OCI-LY1 (cell line): ENCODE results near the gene CFAP74.
A peak's percentile ranks its signal among the peaks of the same experiment; 100 is the strongest.

Experiments
- H2AFZ ChIP-seq: fragments of 200-600 bp; sonication (generic), shearing (Covaris generic); 2 replicates; pipeline ENCODE4 v1.6.0; 2014; ENCODE audit warnings: antibody characterized with exemption, mild to moderate bottlenecking, low read length
- H3F3A ChIP-seq: fragments of 200-600 bp; sonication (generic), shearing (Covaris generic); 2 replicates; pipeline ENCODE4 v1.6.0; 2014; ENCODE audit warnings: mild to moderate bottlenecking, antibody characterized with exemption, low read length, moderate library complexity; ENCODE audit not compliant: insufficient read depth
- H3K27ac ChIP-seq: fragments of 200-600 bp; sonication (generic); 2 replicates; pipeline ENCODE4 v1.5.1; 2014; ENCODE audit warnings: low read length, mixed run types, mild to moderate bottlenecking, low read depth; ENCODE audit not compliant: poor library complexity, severe bottlenecking
- H3K27me3 ChIP-seq: fragments of 200-600 bp; sonication (generic); 2 replicates; pipeline ENCODE4 v1.6.0; 2014; ENCODE audit warnings: antibody characterized with exemption, mild to moderate bottlenecking, low read length, moderate library complexity; ENCODE audit not compliant: insufficient read depth
- H3K36me3 ChIP-seq: fragments of 200-600 bp; sonication (generic); 2 replicates; pipeline ENCODE4 v1.6.1; 2014; ENCODE audit warnings: mild to moderate bottlenecking, antibody characterized with exemption, low read length, moderate library complexity, mixed read lengths; ENCODE audit not compliant: insufficient read depth
- H3K4me1 ChIP-seq: fragments of 200-600 bp; sonication (generic); 2 replicates; pipeline ENCODE4 v1.5.1; 2014; ENCODE audit warnings: mild to moderate bottlenecking, low read length, moderate library complexity; ENCODE audit not compliant: insufficient read depth, severe bottlenecking
- H3K4me2 ChIP-seq: fragments of 200-600 bp; sonication (generic), shearing (Covaris generic); 2 replicates; pipeline ENCODE4 v1.6.1; 2014; ENCODE audit warnings: low read length
- H3K4me3 ChIP-seq: fragments of 200-600 bp; sonication (generic); 2 replicates; pipeline ENCODE4 v1.5.1; 2014; ENCODE audit warnings: low read length, low read depth, mild to moderate bottlenecking, mixed read lengths; ENCODE audit not compliant: poor library complexity, severe bottlenecking
- H3K79me2 ChIP-seq: fragments of 200-600 bp; shearing (Covaris generic); 2 replicates; pipeline ENCODE4 v1.6.1; 2016; ENCODE audit warnings: mixed run types, low read length, mixed read lengths; ENCODE audit not compliant: insufficient read depth
- H3K9ac ChIP-seq: fragments of 200-600 bp; sonication (generic), shearing (Covaris generic); 2 replicates; pipeline ENCODE4 v1.6.1; 2014; ENCODE audit warnings: mild to moderate bottlenecking, low read length, mixed read lengths
- H3K9me2 ChIP-seq: fragments of 200-600 bp; sonication (generic), shearing (Covaris generic); 2 replicates; pipeline ENCODE4 v1.6.1; 2014; ENCODE audit warnings: low read depth, mild to moderate bottlenecking, low read length, mixed read lengths
- H3K9me3 ChIP-seq: fragments of 200-600 bp; shearing (Covaris generic); 2 replicates; pipeline ENCODE4 v1.6.1; 2014; ENCODE audit warnings: low read length, mixed read lengths
- H4K20me1 ChIP-seq: fragments of 200-600 bp; sonication (generic), shearing (Covaris generic); 2 replicates; pipeline ENCODE4 v1.6.0; 2016; ENCODE audit warnings: mild to moderate bottlenecking, low read length; ENCODE audit not compliant: insufficient read depth
- EZH2 ChIP-seq: fragments of 200-600 bp; sonication (generic), shearing (Covaris generic); IDR thresholded peaks from 2 replicates; pipeline ENCODE4 v1.8.0; 2017; ENCODE audit warnings: borderline replicate concordance, mixed run types, mild to moderate bottlenecking, antibody characterized with exemption, low read length, moderate library complexity, mixed read lengths
- TF ChIP-seq, protein P1 (sequence below): fragments of 200-600 bp; sonication (generic), shearing (Covaris generic); IDR thresholded peaks from 2 replicates; pipeline ENCODE4 v1.5.1; 2017; ENCODE audit warnings: mild to moderate bottlenecking, antibody characterized with exemption, low read length, moderate library complexity, mixed read lengths

Gene CFAP74

DNA sequence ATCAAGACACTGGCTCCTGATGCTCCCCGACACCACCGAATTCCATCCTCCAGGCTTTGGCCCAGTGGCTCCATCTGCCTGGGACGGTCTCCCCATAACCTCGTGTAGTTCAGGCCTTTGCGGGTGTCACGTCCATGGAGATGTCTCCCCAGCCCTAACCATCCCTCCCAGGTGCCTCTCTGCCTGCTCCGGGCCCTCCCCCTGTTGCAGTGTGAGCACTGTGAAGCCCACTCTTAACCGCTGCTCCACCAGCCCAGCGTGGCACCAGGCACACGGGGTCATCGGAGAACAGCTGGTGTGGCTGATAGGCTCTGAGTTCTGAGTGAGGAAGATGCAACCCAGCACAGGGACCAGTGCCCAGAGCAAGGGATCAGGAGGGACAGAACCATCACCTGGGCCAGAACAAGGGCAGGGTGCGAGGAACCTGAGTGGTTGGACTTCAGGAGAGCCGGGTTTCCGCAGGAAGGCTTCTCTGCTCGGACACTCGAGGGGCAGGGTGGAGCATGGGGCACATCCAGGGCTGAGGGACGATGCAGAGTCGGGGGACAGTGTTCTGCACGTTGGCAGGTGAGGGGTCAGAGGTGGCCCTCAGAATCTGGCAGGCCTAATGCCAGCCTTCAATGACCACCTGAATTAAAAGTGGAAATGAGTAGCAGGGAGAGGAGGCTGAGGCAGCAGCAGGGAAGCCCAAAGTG, 110.1 kb downstream of the CFAP74 start:
- H3K36me3 ChIP-seq: peaks cover 10% of the 10 kb centered on the region; the same call in 1 of the 2 replicates
- H4K20me1 ChIP-seq: peaks cover 6% of the 10 kb centered on the region; the same call in 1 of the 2 replicates
- H2AFZ ChIP-seq: no peak overlapping the region
- no peaks in the 10 kb centered on the region for H3K27me3 ChIP-seq
- peaks cover 18% of the 10 kb centered on the region for H3K79me2 ChIP-seq
- peak overlapping the region; percentile 32 for H3K4me3 ChIP-seq
- no peaks in the 10 kb centered on the region for H3K9me3 ChIP-seq
- H3K27ac ChIP-seq: peak overlapping the region; percentile 98
- no peaks in the 10 kb centered on the region for H3K9me2 ChIP-seq
- TF ChIP-seq EZH2: no peak
- TF ChIP-seq, protein P1, sequence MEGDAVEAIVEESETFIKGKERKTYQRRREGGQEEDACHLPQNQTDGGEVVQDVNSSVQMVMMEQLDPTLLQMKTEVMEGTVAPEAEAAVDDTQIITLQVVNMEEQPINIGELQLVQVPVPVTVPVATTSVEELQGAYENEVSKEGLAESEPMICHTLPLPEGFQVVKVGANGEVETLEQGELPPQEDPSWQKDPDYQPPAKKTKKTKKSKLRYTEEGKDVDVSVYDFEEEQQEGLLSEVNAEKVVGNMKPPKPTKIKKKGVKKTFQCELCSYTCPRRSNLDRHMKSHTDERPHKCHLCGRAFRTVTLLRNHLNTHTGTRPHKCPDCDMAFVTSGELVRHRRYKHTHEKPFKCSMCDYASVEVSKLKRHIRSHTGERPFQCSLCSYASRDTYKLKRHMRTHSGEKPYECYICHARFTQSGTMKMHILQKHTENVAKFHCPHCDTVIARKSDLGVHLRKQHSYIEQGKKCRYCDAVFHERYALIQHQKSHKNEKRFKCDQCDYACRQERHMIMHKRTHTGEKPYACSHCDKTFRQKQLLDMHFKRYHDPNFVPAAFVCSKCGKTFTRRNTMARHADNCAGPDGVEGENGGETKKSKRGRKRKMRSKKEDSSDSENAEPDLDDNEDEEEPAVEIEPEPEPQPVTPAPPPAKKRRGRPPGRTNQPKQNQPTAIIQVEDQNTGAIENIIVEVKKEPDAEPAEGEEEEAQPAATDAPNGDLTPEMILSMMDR: no peak
- H3F3A ChIP-seq: peaks cover 2% of the 10 kb centered on the region; the same call in 1 of the 2 replicates
- H3K4me1 ChIP-seq: peaks cover 74% of the 10 kb centered on the region
- H3K4me2 ChIP-seq: peak overlapping the region; percentile 48
- peak overlapping the region; percentile 55; the same call in 1 of the 2 replicates for H3K9ac ChIP-seq

DNA sequence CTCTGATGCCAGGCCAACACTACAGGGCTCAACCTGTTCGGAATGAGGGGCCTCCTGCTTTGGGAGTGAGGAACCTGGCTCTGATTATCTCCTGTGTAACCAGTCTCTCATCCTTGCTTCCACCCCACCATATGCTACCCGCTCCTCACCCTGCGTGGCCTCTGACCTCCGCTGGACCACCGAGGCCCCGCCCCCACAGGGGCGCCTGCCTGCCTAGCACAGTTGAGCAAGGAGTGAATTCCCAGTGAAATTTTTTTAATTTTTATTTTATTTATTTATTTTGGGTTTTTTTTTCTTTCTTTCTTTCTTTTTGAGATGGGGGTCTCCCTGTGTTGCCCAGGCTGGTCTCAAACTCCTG, 110.8 kb downstream of the CFAP74 start:
- Histone ChIP-seq H2AFZ (no peak overlapping the region), H3K9me2 (no peaks in the 10 kb centered on the region), H3K4me3 (peak overlapping the region; percentile 71), H3K27me3 (no peaks in the 10 kb centered on the region), H3K4me2 (peak overlapping the region; percentile 83), H3K36me3 (peaks cover 13% of the 10 kb centered on the region; the same call in 1 of the 2 replicates), H3K9ac (peak overlapping the region; percentile 90), H4K20me1 (peaks cover 6% of the 10 kb centered on the region; the same call in 1 of the 2 replicates), H3F3A (no peaks in the 10 kb centered on the region), H3K9me3 (no peaks in the 10 kb centered on the region), H3K4me1 (peaks cover 76% of the 10 kb centered on the region), H3K27ac (peak overlapping the region; percentile 98), H3K79me2 (peaks cover 25% of the 10 kb centered on the region)
- TF ChIP-seq, protein P1: no peak
- TF ChIP-seq EZH2: no peak

DNA sequence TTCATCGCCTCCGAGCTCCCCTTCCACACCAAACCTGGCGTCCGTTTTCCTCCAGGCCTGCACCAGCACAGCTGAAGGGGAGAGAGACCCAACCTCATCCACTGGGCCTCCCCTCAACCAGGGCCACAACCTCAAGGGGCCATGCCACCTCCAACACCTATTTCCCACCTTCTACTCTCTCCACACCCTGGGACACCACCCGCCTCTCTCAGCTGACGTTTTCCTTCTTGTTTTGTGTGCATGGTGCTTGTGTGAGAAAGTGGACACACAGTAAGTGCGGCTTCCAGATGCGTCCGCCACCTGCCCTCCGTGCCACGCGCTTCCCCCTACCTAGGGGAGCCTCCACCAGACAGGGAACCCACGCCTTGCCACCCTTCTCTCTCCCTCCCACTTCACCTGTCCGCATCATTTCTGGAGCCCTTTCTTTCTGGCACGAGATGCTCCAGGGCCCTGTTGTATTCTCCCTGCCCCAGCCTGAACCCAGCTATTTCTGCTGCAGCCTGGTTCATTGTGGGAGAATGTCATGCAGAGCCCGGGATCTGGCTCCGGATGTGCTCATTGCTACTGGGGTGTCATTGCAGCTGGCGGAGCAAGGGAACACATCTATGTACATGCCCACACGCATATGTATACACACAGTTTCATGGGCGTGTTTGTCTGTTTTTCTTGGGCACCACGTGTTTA, 111.4 kb downstream of the CFAP74 start:
- Histone ChIP-seq H3K9me3 (no peaks in the 10 kb centered on the region), H3K79me2 (peaks cover 30% of the 10 kb centered on the region)

More for the DNA sequence above, 111.4 kb downstream of the CFAP74 start:
- H3K4me2 ChIP-seq: peak overlapping the region; percentile 83
- TF ChIP-seq, protein P1: no peak
- no peak for TF ChIP-seq EZH2
- H4K20me1 ChIP-seq: peaks cover 6% of the 10 kb centered on the region; the same call in 1 of the 2 replicates
- no peaks in the 10 kb centered on the region for H3K27me3 ChIP-seq
- peak overlapping the region; percentile 90 for H3K9ac ChIP-seq
- H3K27ac ChIP-seq: peak overlapping the region; percentile 98
- peak overlapping the region; percentile 71 for H3K4me3 ChIP-seq
- H3K9me2 ChIP-seq: no peaks in the 10 kb centered on the region
- peaks cover 16% of the 10 kb centered on the region; the same call in 1 of the 2 replicates for H3K36me3 ChIP-seq
- H3K4me1 ChIP-seq: peaks cover 76% of the 10 kb centered on the region
- no peak overlapping the region for H2AFZ ChIP-seq
- H3F3A ChIP-seq: no peaks in the 10 kb centered on the region
